GM12801 (cell line): ENCODE data around the gene TOR4A.

Experiments
- CTCF ChIP-seq: IDR thresholded peaks from one replicate; pipeline ENCODE4 v1.5.1; 2011; ENCODE audit warnings: control low read depth; ENCODE audit not compliant: insufficient read length; ENCODE audit errors: extremely low read depth

The TOR4A gene

GRCh38 chr9:137266162-137266527 lies 11.4 kb upstream of the TOR4A start:
- TF ChIP-seq CTCF = no peak

DNA sequence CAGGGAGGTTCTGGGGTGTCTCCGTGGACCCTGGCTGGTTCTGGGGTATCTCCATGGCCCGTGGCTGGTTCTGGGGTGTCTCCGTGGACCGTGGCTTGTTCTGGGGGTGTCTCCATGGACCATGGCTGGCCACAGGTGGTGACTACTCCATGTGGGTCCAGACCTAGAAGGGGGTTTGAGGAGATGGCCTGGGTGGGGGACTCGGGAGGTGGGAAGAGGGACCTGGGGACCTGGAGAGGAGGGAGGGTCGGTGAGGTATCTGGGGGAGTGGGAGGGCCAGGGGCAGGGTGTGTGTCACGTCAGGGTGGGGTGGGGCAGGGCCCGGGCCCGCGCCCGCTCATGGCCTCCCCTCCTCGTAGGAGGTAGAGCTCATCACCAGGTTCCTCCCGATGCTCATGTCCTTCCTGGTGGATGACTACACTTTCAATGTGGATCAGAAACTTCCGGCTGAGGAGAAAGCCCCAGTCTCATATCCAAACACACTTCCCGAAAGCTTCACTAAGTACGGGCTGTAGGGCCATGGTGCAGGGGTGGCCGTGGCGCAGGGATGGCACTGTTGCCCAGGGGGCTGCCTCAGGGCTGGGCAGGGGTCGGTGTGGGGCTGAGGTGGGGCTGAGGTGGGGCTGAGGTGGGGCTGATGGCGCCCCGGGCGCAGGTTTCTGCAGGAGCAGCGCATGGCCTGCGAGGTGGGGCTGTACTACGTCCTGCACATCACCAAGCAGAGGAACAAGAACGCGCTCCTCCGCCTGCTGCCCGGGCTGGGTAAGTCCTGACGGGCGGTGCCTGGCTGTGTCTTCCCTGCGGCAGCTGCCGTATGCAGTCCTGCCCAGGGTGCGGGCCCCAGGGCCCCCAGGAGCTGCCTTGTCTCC lies 10.7 kb upstream of the TOR4A start:
- no peak for TF ChIP-seq CTCF

DNA sequence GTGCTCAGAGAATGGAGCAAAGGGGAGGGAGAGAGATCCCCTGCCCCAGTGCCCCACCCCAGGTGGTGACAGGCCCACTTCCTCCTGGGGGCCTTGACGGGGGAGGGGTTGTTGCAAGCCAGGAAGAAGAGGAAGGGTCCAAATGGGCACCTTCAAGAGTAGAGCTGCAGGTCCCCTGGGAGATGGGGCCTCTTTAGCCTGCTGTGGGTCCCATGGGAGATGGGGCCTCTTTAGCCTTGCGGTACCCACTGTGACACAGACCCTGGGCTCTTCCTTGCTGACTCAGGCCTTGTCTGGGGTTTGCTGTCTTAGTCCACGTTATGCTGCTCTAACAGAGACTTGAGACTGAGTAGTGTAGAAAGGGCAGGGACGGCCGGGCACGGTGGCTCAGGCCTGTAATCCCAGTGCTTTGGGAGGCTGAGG lies 9.6 kb upstream of the TOR4A start:
- no peak for TF ChIP-seq CTCF

- no peak for TF ChIP-seq CTCF
Measured at GRCh38 chr9:137268538-137269201, 8.9 kb upstream of the TOR4A start.

GRCh38 chr9:137269231-137269772 lies 8.2 kb upstream of the TOR4A start:
- no peak for TF ChIP-seq CTCF

GRCh38 chr9:137270929-137271695 lies 6.4 kb upstream of the TOR4A start:
- TF ChIP-seq CTCF = no peak

- no peak for TF ChIP-seq CTCF
Measured at GRCh38 chr9:137271696-137272076, 5.8 kb upstream of the TOR4A start.
